Upper lobe of left lung (tissue), 4 donors: Measurements from ENCODE around the gene TRIM56.
"Not testable (repeated sequence)": the region's sequence is repeated elsewhere in the genome, so short reads cannot be mapped to it uniquely, and the experiment has no call there.

Source experiments
- CTCF ChIP-seq, 6 experiments: fragments of 450-650 bp in 4 of 6; fragments of 200-600 bp in 2 of 6; sonication (generic) in 2 of 6; IDR thresholded peaks; one replicate each; pipeline ENCODE4 v1.5.1; 2016 to 2019; ENCODE audit warnings: antibody characterized with exemption in 6 of 6
- POLR2A ChIP-seq, 4 donors: fragments of 450-650 bp; IDR thresholded peaks; one replicate each; pipeline ENCODE4 v1.5.1; 2016 to 2017; ENCODE audit warnings: antibody characterized with exemption in 4 of 4, mild to moderate bottlenecking in 2 of 4

- not testable (repeated sequence) for TF ChIP-seq POLR2A, CTCF (IDR thresholded peaks at IDR 0.05)
Observed at GRCh38 chr7:101132626-101133600, 47.6 kb downstream of the TRIM56 start.
